Duodenal mucosa (tissue), 2 donors: ENCODE measurements around the gene SENP5.
"Not testable (repeated sequence)": the region's sequence is repeated elsewhere in the genome, so short reads cannot be mapped to it uniquely, and the experiment has no call there.

Experiments
- H3K27ac ChIP-seq: one replicate; pipeline ENCODE4 v1.7.0; 2013; ENCODE audit warnings: low read depth, low read length
- H3K27me3 ChIP-seq, 2 donors: one replicate each; pipeline ENCODE4 v1.7.0; 2013; ENCODE audit warnings: low read length in 2 of 2, control low read depth in 1 of 2; ENCODE audit not compliant: insufficient read depth in 2 of 2, control insufficient read depth in 1 of 2
- H3K36me3 ChIP-seq, 2 donors: one replicate each; pipeline ENCODE4 v1.7.0; 2013; ENCODE audit warnings: low read length in 2 of 2, control low read depth in 1 of 2; ENCODE audit not compliant: insufficient read depth in 2 of 2, control insufficient read depth in 1 of 2
- H3K4me1 ChIP-seq, 2 donors: one replicate each; pipeline ENCODE4 v1.7.0; 2013; ENCODE audit warnings: low read length in 2 of 2, control low read depth in 1 of 2; ENCODE audit not compliant: insufficient read depth in 2 of 2, control insufficient read depth in 1 of 2
- H3K4me3 ChIP-seq, 2 donors: one replicate each; pipeline ENCODE4 v1.7.0; 2013; ENCODE audit warnings: low read length in 2 of 2, low read depth in 1 of 2
- H3K9ac ChIP-seq, 2 donors: one replicate each; pipeline ENCODE4 v1.7.0; 2013; ENCODE audit warnings: low read length in 2 of 2, low read depth in 1 of 2
- H3K9me3 ChIP-seq, 2 donors: one replicate each; pipeline ENCODE4 v1.7.0; 2013; ENCODE audit warnings: low read length in 2 of 2, control low read depth in 1 of 2; ENCODE audit not compliant: control insufficient read depth in 1 of 2

Gene SENP5

GRCh38 chr3:196867507-196868296, at the start of gene SENP5:
Gene SENP5, plus strand, starts transcription at chr3:196867920. Its CDS starts 17,262 bp downstream, at chr3:196885182.
- peaks cover 0 to 2% of the 10 kb centered on the region in 2 donors for H3K9me3 ChIP-seq
- peak within 1 kb of the TSS; percentile 98 for H3K27ac ChIP-seq

GRCh38 chr3:196821806-196822355, 45.8 kb upstream of the SENP5 start:
- Histone ChIP-seq H3K27me3 (no peaks in the 10 kb centered on the region), H3K4me3 (no peak overlapping the region), H3K9me3 (no peaks in the 10 kb centered on the region), H3K4me1 (no peaks in the 10 kb centered on the region), H3K27ac (no peak overlapping the region), H3K36me3 (peaks cover 25 to 76% of the 10 kb centered on the region in 2 donors), H3K9ac (no peak overlapping the region)

More at GRCh38 chr3:196867507-196868296, at the start of gene SENP5:
- peaks cover 6 to 15% of the 10 kb centered on the region in 2 donors for H3K4me1 ChIP-seq
- no peaks in the 10 kb centered on the region for H3K27me3 ChIP-seq
- peak within 1 kb of the TSS; percentile 83 to 91 for H3K9ac ChIP-seq
- H3K36me3 ChIP-seq, result peaks cover 0 to 4% of the 10 kb centered on the region in 2 donors
- H3K4me3 ChIP-seq, result peak within 1 kb of the TSS; percentile 84 to 94

- H3K4me3 ChIP-seq, H3K27me3 ChIP-seq, H3K27ac ChIP-seq, H3K9ac ChIP-seq, H3K9me3 ChIP-seq, H3K4me1 ChIP-seq: not testable (repeated sequence)
- peaks cover 0 to 39% of the 10 kb centered on the region in 2 donors for H3K36me3 ChIP-seq
These were observed 38.1 kb upstream of the SENP5 start for GRCh38 chr3:196829651-196830050.

GRCh38 chr3:196835086-196835485, 32.6 kb upstream of the SENP5 start:
- Histone ChIP-seq H3K27me3 (no peaks in the 10 kb centered on the region), H3K4me3 (no peak overlapping the region), H3K36me3 (peaks cover 0 to 8% of the 10 kb centered on the region in 2 donors), H3K4me1 (no peaks in the 10 kb centered on the region), H3K9ac (no peak overlapping the region), H3K9me3 (no peaks in the 10 kb centered on the region), H3K27ac (no peak overlapping the region)

GRCh38 chr3:196836626-196837025, 31.1 kb upstream of the SENP5 start:
- H3K36me3 ChIP-seq, H3K27ac ChIP-seq, H3K27me3 ChIP-seq, H3K4me1 ChIP-seq, H3K9ac ChIP-seq, H3K4me3 ChIP-seq, H3K9me3 ChIP-seq: not testable (repeated sequence)

GRCh38 chr3:196837819-196838420, 29.8 kb upstream of the SENP5 start:
- Histone ChIP-seq H3K9me3 (no peaks in the 10 kb centered on the region), H3K36me3 (no peaks in the 10 kb centered on the region), H3K27ac (no peak overlapping the region), H3K27me3 (no peaks in the 10 kb centered on the region), H3K4me1 (no peaks in the 10 kb centered on the region), H3K4me3 (no peak overlapping the region), H3K9ac (no peak overlapping the region)

- H3K36me3 ChIP-seq, H3K4me3 ChIP-seq, H3K9ac ChIP-seq, H3K4me1 ChIP-seq, H3K9me3 ChIP-seq, H3K27ac ChIP-seq, H3K27me3 ChIP-seq: not testable (repeated sequence)
These were observed 28.4 kb upstream of the SENP5 start for GRCh38 chr3:196839351-196839750.

- Histone ChIP-seq H3K4me3 (no peak overlapping the region), H3K9me3 (no peaks in the 10 kb centered on the region), H3K27ac (no peak overlapping the region), H3K36me3 (no peaks in the 10 kb centered on the region), H3K9ac (no peak overlapping the region), H3K4me1 (no peaks in the 10 kb centered on the region), H3K27me3 (no peaks in the 10 kb centered on the region)
These were observed 24.9 kb upstream of the SENP5 start for GRCh38 chr3:196842567-196843434.

GRCh38 chr3:196843435-196844110, 24.1 kb upstream of the SENP5 start:
- no peak overlapping the region for H3K4me3 ChIP-seq
- no peaks in the 10 kb centered on the region for H3K27me3 ChIP-seq
- H3K9me3 ChIP-seq, result no peaks in the 10 kb centered on the region
- no peak overlapping the region for H3K9ac ChIP-seq
- H3K27ac ChIP-seq, result no peak overlapping the region
- H3K4me1 ChIP-seq, result no peaks in the 10 kb centered on the region
- H3K36me3 ChIP-seq, result no peaks in the 10 kb centered on the region
